Measurements from ENCODE around the gene SLC45A1.

DNA sequence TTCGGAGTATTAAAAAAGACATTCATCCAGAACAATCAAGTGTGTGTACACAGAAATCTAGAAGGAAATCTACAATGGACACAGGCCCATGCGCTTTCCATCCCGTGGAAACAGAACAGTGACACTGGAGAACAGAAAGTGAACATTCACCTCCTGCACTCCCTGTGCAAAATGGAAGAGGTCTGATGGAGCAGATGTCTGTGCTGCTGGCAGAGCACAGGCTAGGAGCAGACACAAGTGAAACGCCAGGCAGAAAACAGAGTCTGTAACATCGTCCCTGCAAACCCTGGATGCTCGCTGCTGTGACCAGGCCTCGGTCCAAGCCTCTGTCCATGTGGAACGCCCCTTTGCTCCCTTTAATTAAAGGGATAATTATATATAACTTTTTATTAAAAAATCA lies 36.1 kb downstream of the SLC45A1 start:
- TF ChIP-seq POLR2AphosphoS5 (IDR thresholded peaks at IDR 0.05): no peak
- TF ChIP-seq, protein P1, sequence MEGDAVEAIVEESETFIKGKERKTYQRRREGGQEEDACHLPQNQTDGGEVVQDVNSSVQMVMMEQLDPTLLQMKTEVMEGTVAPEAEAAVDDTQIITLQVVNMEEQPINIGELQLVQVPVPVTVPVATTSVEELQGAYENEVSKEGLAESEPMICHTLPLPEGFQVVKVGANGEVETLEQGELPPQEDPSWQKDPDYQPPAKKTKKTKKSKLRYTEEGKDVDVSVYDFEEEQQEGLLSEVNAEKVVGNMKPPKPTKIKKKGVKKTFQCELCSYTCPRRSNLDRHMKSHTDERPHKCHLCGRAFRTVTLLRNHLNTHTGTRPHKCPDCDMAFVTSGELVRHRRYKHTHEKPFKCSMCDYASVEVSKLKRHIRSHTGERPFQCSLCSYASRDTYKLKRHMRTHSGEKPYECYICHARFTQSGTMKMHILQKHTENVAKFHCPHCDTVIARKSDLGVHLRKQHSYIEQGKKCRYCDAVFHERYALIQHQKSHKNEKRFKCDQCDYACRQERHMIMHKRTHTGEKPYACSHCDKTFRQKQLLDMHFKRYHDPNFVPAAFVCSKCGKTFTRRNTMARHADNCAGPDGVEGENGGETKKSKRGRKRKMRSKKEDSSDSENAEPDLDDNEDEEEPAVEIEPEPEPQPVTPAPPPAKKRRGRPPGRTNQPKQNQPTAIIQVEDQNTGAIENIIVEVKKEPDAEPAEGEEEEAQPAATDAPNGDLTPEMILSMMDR (IDR thresholded peaks at IDR 0.05): no peak
